Stimulated activated CD8-positive, alpha-beta memory T cell treated with anti-CD3 and anti-CD28 coated beads, Interleukin-4, amount 100 ng/mL, for 1 hour (primary cell): ENCODE data around the gene ZNF778.

ENCODE experiments used
- DNase-seq, 2 donors: peaks; one replicate each; pipeline ENCODE4 v3.0.0-alpha.2; 2020; ENCODE audit warnings: low read depth in 2 of 2, low spot score in 1 of 2

ZNF778 gene

DNA sequence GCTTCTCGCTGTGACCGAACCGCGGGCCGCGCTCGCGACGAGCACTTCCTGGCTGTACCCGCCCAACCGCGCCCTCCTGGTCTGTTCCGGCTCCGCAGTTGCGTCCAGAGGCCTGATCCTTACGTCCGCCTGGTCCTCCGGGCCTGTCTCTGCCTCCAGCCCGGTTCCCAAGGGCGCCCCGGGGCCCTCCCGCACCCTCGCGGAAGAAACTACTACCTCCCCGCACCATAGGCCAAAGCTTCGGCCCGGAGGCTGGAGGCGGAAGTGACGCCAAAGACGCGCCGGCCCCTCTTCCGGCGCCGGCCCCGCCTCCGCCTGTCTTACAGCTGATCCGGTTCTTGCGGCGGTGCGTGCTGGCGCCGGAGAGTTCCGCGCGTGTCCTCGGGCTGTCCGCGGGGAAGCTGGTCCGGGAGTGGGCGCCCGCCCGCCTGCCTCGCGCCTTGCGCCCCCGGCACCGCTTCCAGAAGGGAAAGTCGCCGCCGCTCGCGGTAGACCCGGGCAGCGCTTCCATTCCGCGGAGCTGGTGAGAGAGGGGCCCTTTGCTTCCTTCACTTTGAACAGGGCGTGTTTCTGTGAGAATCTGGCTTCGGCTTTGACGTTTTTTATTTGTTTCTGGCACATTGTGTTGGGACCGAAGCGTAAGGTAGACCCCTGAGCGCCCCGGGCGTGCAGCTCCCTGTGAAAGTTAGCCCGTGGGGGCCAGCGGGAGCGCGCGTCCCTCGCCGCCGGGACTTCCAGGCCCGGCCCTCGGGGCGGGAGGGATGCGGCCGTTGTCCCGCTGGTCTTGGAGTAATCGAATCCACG, at the start of gene ZNF778:
ZNF778 (plus strand) TSS at position 316 of the 804 bp plus-strand sequence. CDS start 3,425 bp downstream, outside the sequence.
- DNase-seq: peak; percentile 45 to 56

GRCh38 chr16:89168381-89169189, 48.9 kb upstream of the ZNF778 start:
- DNase-seq: no peak

DNA sequence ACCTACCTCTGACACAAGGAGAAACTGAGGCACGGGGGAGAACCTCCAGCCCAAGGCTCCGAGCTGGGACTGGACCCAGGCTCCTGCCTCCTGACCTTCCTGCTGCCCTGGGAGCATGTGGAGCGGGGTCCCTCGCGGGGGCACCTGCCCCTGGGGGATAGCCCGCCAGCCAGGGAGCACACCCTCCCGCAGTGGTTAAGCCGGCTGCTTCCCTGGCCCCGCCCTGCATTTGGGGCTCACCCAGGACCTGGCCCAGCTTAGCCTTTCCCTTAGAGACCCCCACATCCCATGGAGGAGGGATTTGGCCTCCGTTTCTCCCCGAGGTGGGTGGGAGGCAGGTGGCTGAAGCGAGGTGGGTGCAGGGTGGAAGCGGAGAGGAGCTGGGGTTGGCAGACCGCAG, 47.7 kb upstream of the ZNF778 start:
- DNase-seq: no peak

DNA sequence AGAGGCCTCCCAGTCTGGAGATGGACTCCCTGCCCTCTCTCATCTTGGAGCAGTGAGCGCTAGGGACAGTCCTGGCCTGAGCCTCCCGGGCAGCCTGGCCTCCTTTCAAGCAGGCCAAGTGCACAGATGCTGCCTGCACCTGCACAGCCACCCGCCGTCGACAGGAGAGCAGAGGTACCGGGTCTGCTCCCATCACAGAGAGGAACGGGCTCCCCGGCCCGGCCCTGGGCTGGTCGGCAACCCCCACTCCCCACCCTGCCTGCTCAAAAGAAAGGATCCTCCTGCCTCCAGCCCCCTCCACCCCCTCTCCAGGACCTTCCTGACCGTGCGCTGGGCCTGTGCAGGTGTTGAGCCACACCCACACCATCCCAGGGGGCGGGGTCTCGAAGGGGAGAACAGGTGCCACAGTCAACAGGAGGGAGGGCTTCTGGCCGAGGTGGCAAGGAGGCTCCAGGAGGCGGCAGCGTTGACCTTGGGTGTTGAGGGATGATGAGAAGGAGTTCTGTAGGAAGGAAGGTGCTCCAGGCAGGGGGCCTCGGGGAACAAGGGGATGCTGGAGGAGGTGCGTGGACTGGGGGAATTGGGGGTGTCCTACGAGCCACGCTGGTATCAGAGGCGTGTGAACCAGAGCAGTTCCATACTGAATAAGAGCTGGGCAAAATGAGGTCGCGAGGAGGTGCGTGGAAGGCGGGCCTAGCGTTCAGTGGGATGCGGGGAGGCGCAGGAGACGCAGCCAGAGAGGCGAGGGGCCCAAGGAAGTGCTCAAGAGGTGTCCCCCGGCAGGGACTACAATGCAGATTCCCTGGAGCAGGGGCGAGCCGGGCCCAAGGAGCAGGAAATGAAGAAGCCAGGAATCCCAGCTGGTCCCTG, 46.9 kb upstream of the ZNF778 start:
- DNase-seq: no peak

DNA sequence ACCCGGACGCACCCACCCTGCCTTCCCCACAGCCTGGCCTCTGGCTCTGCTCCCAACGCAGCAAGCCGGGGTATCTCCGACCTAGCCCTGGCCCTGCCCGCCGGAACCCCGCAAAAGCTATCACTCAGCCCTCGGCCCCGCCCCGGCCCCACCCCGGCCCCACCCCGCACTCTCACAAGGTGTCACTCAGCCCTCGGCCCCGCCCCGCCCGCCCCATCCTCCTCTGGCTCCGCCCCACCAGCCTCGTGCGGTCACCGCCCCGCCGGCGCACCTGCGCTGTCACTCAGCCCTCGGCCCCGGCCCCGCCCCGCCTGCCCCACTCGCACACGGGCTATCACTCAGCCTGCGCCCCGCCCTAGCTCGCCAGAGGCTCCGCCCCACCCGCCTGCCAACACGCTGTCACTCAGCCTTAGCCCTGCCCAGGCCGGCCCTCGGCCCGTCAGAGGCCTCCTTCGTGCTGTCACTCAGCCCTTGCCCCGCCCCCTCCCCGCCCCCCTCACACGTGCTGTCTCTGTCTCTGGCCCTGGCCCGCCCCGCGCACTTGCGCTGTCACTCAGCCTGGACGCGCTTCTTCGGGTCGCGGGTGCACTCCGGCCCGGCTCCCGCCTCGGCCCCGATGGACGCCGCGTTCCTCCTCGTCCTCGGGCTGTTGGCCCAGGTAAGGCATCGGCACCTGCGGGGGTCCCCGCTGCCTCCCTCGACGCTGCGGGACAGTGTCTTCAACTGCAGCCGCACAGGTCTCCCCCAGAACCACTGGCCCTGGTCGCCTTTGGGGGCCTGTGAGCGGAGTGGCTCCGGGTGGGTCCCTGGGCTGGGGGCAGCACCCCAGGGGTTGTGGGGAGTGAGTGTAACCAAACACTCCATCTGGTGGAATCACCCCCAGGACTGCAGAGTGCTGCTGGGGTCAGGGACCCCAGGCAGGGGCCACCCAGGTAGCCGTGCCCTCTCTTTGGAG, 46.0 kb upstream of the ZNF778 start, which contains the start of gene CDH15:
CDH15 (plus strand) TSS at position 533 of the 955 bp plus-strand sequence; CDS start at position 617, 84 bp downstream.
- peak; percentile 76 to 84 for DNase-seq

DNA sequence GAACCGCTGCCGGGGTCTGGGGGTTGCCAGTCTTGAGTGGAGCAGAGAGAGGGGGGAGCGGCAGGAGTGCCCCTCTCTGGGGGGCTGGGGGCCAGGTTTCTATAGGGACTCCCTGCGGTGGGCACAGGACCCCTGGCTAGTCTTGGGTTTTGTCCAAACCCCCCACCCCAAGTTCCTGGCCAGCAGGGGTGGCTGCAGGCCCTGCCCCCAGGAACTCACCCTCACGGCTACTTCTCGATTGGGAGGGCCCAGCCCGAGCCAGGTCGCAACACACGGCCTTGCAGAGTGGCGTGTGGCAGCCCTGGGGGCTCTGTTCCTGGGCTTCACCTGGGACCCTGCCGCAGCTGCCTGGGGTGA, 45.4 kb upstream of the ZNF778 start:
- no peak for DNase-seq

DNA sequence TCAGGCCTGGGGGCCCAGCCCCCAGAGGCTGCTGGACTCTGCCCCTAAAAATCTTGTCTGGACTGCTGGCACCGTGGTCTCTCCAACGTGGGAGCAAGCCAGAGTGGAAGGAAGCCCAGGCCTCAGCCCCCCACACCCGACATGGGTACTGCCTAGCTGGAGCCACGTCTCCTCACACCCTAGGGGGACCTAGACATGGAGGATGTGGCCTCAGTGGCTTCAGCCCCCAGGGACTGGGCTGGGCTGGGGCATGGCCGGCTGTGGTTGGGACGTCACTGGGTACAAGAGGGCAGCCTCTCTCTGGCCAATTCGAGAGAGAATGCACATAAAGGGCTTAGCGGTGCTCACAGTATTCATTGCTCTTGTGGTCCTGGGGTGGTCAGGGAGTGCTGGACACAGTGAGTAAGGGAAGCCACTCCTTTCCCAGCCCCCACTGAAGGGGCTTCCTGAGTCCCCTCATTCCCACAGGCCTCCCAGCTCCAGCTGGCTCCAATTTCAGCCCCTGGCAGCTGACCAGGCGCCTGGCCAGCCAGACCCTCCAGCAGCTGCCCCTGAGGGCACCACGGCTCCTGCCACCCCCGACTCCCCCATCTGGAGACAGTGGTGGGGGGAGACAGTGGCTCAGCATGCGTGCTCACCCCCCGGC, 44.9 kb upstream of the ZNF778 start:
- no peak for DNase-seq

DNA sequence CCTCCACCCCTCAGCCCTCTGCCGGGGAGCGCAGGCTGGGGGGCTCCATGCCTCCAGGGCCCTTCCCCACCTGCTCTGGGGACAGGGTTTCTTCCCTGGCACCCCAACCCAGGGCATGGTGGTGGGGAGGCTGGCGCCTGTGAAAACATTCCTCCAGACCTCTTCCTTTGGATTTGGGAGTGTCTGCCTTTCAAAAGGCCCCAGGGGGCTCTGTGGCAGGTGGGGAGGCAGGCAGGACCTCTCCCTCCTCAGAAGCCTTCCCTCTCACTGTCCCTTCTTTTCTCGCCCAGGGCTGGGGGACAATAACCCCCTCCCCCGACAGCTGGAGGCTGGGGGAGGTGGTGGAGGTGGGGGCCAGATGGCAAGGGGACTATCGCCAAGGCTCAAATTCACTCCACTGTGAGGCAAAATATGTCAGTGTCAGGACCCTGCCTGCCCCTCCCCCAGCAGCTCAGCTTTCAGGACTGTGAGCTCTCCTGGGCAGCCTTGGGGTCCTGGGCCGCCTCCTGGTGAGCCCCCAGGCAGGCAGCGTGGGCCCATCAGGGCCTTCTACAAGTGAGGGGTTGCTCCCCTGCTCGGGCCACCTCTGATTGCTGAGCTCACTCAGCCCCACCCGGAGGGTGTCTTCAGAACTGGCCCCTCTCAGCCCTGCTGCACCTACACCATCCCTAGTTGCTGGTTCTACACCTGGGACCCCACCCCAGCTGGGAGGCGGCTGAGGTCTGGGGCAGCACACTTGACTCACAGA, 44.2 kb upstream of the ZNF778 start:
- no peak for DNase-seq

DNA sequence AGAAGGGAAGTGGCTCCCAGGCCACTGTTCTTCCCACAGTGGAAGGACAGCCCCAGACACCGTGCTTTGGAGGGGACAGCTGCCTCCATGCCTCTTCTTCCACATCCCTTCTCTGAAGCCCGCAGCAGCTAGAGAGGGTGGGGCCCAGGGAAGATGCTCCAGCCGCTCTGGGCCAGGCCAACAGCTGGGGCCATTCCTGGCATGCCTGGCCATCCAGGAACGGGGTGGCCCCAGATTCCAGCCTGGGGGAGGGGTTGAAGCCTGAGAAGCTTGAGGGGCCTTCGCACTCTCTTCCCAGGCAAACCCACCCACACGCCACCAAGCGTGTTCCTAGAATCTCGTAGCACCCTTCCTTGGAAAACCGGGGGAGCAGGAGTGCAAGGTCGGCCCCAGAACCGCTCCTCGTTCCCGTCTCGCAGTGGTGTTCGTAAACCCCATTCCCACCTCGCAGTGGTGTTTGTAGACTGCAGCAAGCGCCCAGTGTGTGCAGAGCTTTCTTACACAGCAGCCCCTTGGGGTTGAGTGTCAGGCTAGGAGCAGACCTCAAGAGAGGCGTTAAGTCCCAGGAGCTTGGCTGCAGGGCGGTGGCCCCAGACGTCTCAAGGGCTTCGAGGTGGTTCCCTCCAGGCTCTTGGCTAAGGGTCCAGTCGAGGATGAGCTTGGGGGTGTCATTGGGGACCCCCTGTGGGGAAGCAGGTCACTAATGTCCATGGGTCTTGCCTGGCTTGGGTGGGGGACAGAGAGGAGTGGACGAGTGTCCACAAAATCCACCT, 43.3 kb upstream of the ZNF778 start:
- DNase-seq: no peak

DNA sequence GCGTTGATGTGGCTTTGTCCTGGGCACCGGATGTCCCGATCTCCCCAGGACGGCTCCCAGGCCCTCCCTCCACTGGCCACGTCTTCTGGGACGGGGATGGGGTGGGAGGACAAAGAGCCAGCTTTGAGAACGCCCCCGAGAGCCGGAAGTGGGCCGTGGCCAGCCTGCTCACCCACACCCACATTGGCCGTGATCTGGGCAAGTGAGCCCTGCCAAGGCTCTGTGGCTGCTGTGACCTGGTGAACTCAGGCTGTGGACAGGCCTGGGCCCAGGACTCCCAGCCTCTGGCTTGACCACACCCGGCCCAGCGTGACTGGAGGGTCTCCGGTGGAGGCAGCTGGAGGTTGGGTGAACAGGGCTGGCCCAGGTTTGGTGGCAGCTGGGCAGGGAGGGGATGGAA, 42.6 kb upstream of the ZNF778 start:
- no peak for DNase-seq

- no peak for DNase-seq
These were observed 42.0 kb upstream of the ZNF778 start for GRCh38 chr16:89175280-89176146.

GRCh38 chr16:89176147-89176690, 41.3 kb upstream of the ZNF778 start:
- DNase-seq: no peak

- no peak for DNase-seq
These were observed 40.8 kb upstream of the ZNF778 start for GRCh38 chr16:89176717-89177116.

GRCh38 chr16:89177501-89177900, 40.0 kb upstream of the ZNF778 start:
- DNase-seq: no peak

- no peak for DNase-seq
These were observed 38.9 kb upstream of the ZNF778 start for GRCh38 chr16:89178453-89179147.

DNA sequence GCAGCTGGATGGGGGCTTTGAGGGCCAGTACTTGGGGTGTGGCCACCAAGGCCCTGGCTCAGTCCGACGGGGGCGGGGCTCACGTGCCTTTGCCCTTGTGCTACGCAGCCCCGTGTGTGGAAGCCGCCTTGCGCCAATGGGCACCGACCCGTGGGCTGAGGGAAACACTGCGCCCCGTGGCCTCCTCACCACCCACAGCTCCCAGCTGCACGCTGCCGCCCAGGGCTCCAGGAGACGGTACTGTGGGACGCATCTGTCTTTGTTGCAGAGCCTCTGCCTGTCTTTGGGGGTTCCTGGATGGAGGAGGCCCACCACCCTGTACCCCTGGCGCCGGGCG, 38.4 kb upstream of the ZNF778 start:
- no peak for DNase-seq
